ENCODE results near the gene EIF3A. TPM values are rescaled to one million over a fixed set of nuclear protein-coding genes. Genes with fewer than 3 reads are reported as not detected.

EIF3A gene
- polyA plus RNA-seq, 4 donors = 41.8 to 143 (median 52.8) TPM

- Histone ChIP-seq H3K27me3 (ENCODE audit: control insufficient read depth in 3 of 3, insufficient read depth in 3 of 3, low read length in 3 of 3) (peaks cover 0 to 9% (median 0%) of the 10 kb centered on the region in 3 donors), H3K4me3 (ENCODE audit: low read depth in 1 of 3, low read length in 3 of 3) (no peak overlapping the region), H3K36me3 (ENCODE audit: control insufficient read depth in 3 of 3, insufficient read depth in 2 of 3, low read depth in 1 of 3, low read length in 3 of 3) (no peaks in the 10 kb centered on the region), H3K27ac (ENCODE audit: low read depth in 1 of 3, low read length in 2 of 3) (no peak overlapping the region), H3K4me1 (ENCODE audit: control insufficient read depth in 3 of 3, insufficient read depth in 2 of 3, low read depth in 1 of 3, low read length in 2 of 3) (no peaks in the 10 kb centered on the region), H3K9me3 (ENCODE audit: control insufficient read depth in 2 of 2, insufficient read depth in 1 of 2, low read depth in 1 of 2, low read length in 1 of 2) (no peaks in the 10 kb centered on the region)
- DNase-seq (no peak), FAIRE-seq (no peak)
- WGBS, 3 donors = 52 to 81% (median 68%) methylated on average over 5 to 6 of the region's 6 CpGs
Observed at GRCh38 chr10:119024882-119025281, 55.7 kb downstream of the EIF3A start.

GRCh38 chr10:119023553-119023868, 57.1 kb downstream of the EIF3A start:
- H3K27me3 ChIP-seq (ENCODE audit: control insufficient read depth in 3 of 3, insufficient read depth in 3 of 3, low read length in 3 of 3) = peaks cover 0 to 7% (median 0%) of the 10 kb centered on the region in 3 donors
- H3K4me3 ChIP-seq (ENCODE audit: low read depth in 1 of 3, low read length in 3 of 3) = no peak overlapping the region
- no peaks in the 10 kb centered on the region for H3K36me3 ChIP-seq (ENCODE audit: control insufficient read depth in 3 of 3, insufficient read depth in 2 of 3, low read depth in 1 of 3, low read length in 3 of 3)
- H3K4me1 ChIP-seq (ENCODE audit: control insufficient read depth in 3 of 3, insufficient read depth in 2 of 3, low read depth in 1 of 3, low read length in 2 of 3) = no peaks in the 10 kb centered on the region
- WGBS, 3 donors = 51 to 71% (median 54%) methylated on average over 8 of the region's 8 CpGs
- DNase-seq = no peak
- no peaks in the 10 kb centered on the region for H3K9me3 ChIP-seq (ENCODE audit: control insufficient read depth in 2 of 2, insufficient read depth in 1 of 2, low read depth in 1 of 2, low read length in 1 of 2)
- FAIRE-seq = no peak
- H3K27ac ChIP-seq (ENCODE audit: low read depth in 1 of 3, low read length in 2 of 3) = no peak overlapping the region

- FAIRE-seq = no peak
- Histone ChIP-seq H3K4me3 (ENCODE audit: low read depth in 1 of 3, low read length in 3 of 3) (no peak overlapping the region), H3K36me3 (ENCODE audit: control insufficient read depth in 3 of 3, insufficient read depth in 2 of 3, low read depth in 1 of 3, low read length in 3 of 3) (no peaks in the 10 kb centered on the region)
Observed at GRCh38 chr10:119022846-119023552, 57.6 kb downstream of the EIF3A start.

GRCh38 chr10:119020627-119020946, 60.0 kb downstream of the EIF3A start:
- no peak for FAIRE-seq
- WGBS, 3 donors = 9 to 25% (median 18%) methylated on average over 2 of the region's 2 CpGs
- H3K27me3 ChIP-seq (ENCODE audit: control insufficient read depth in 3 of 3, insufficient read depth in 3 of 3, low read length in 3 of 3) = peaks cover 0 to 3% (median 0%) of the 10 kb centered on the region in 3 donors

More at GRCh38 chr10:119022846-119023552, 57.6 kb downstream of the EIF3A start:
- Histone ChIP-seq H3K9me3 (ENCODE audit: control insufficient read depth in 2 of 2, insufficient read depth in 1 of 2, low read depth in 1 of 2, low read length in 1 of 2) (no peaks in the 10 kb centered on the region), H3K27me3 (ENCODE audit: control insufficient read depth in 3 of 3, insufficient read depth in 3 of 3, low read length in 3 of 3) (peaks cover 0 to 4% (median 0%) of the 10 kb centered on the region in 3 donors), H3K27ac (ENCODE audit: low read depth in 1 of 3, low read length in 2 of 3) (no peak overlapping the region), H3K4me1 (ENCODE audit: control insufficient read depth in 3 of 3, insufficient read depth in 2 of 3, low read depth in 1 of 3, low read length in 2 of 3) (no peaks in the 10 kb centered on the region)
- 59 to 69% (median 68%) methylated on average over 8 of the region's 8 CpGs for WGBS, 3 donors
- no peak for DNase-seq

GRCh38 chr10:119007211-119007574, 73.4 kb downstream of the EIF3A start:
- 25 to 49% (median 41%) methylated on average over 4 of the region's 4 CpGs for WGBS, 3 donors
- no peak overlapping the region for H3K27ac ChIP-seq (ENCODE audit: low read depth in 1 of 3, low read length in 2 of 3)
- no peaks in the 10 kb centered on the region for H3K36me3 ChIP-seq (ENCODE audit: control insufficient read depth in 3 of 3, insufficient read depth in 2 of 3, low read depth in 1 of 3, low read length in 3 of 3)
- no peak overlapping the region for H3K4me3 ChIP-seq (ENCODE audit: low read depth in 1 of 3, low read length in 3 of 3)
- no peaks in the 10 kb centered on the region for H3K4me1 ChIP-seq (ENCODE audit: control insufficient read depth in 3 of 3, insufficient read depth in 2 of 3, low read depth in 1 of 3, low read length in 2 of 3)
- no peaks in the 10 kb centered on the region for H3K27me3 ChIP-seq (ENCODE audit: control insufficient read depth in 3 of 3, insufficient read depth in 3 of 3, low read length in 3 of 3)
- DNase-seq = no peak
- FAIRE-seq = no peak
- H3K9me3 ChIP-seq (ENCODE audit: control insufficient read depth in 2 of 2, insufficient read depth in 1 of 2, low read depth in 1 of 2, low read length in 1 of 2) = no peaks in the 10 kb centered on the region

More at GRCh38 chr10:119020627-119020946, 60.0 kb downstream of the EIF3A start:
- H3K4me1 ChIP-seq (ENCODE audit: control insufficient read depth in 3 of 3, insufficient read depth in 2 of 3, low read depth in 1 of 3, low read length in 2 of 3) = no peaks in the 10 kb centered on the region
- no peaks in the 10 kb centered on the region for H3K36me3 ChIP-seq (ENCODE audit: control insufficient read depth in 3 of 3, insufficient read depth in 2 of 3, low read depth in 1 of 3, low read length in 3 of 3)
- no peaks in the 10 kb centered on the region for H3K9me3 ChIP-seq (ENCODE audit: control insufficient read depth in 2 of 2, insufficient read depth in 1 of 2, low read depth in 1 of 2, low read length in 1 of 2)
- H3K27ac ChIP-seq (ENCODE audit: low read depth in 1 of 3, low read length in 2 of 3) = no peak overlapping the region
- H3K4me3 ChIP-seq (ENCODE audit: low read depth in 1 of 3, low read length in 3 of 3) = no peak overlapping the region
- DNase-seq = no peak

- no peaks in the 10 kb centered on the region for H3K27me3 ChIP-seq (ENCODE audit: control insufficient read depth in 3 of 3, insufficient read depth in 3 of 3, low read length in 3 of 3)
- H3K36me3 ChIP-seq (ENCODE audit: control insufficient read depth in 3 of 3, insufficient read depth in 2 of 3, low read depth in 1 of 3, low read length in 3 of 3) = no peaks in the 10 kb centered on the region
- DNase-seq (peak; percentile 38 to 45), FAIRE-seq (no peak)
- 34 to 46% (median 35%) methylated on average over 9 of the region's 9 CpGs for WGBS, 3 donors
- no peaks in the 10 kb centered on the region for H3K9me3 ChIP-seq (ENCODE audit: control insufficient read depth in 2 of 2, insufficient read depth in 1 of 2, low read depth in 1 of 2, low read length in 1 of 2)
- H3K4me1 ChIP-seq (ENCODE audit: control insufficient read depth in 3 of 3, insufficient read depth in 2 of 3, low read depth in 1 of 3, low read length in 2 of 3) = no peaks in the 10 kb centered on the region
- no peak overlapping the region for H3K4me3 ChIP-seq (ENCODE audit: low read depth in 1 of 3, low read length in 3 of 3)
- H3K27ac ChIP-seq (ENCODE audit: low read depth in 1 of 3, low read length in 2 of 3) = no peak overlapping the region
Observed at GRCh38 chr10:119006451-119007210, 74.0 kb downstream of the EIF3A start.

- Histone ChIP-seq H3K9me3 (ENCODE audit: control insufficient read depth in 2 of 2, insufficient read depth in 1 of 2, low read depth in 1 of 2, low read length in 1 of 2) (no peaks in the 10 kb centered on the region), H3K27ac (ENCODE audit: low read depth in 1 of 3, low read length in 2 of 3) (no peak overlapping the region), H3K4me1 (ENCODE audit: control insufficient read depth in 3 of 3, insufficient read depth in 2 of 3, low read depth in 1 of 3, low read length in 2 of 3) (no peaks in the 10 kb centered on the region), H3K4me3 (ENCODE audit: low read depth in 1 of 3, low read length in 3 of 3) (no peak overlapping the region), H3K27me3 (ENCODE audit: control insufficient read depth in 3 of 3, insufficient read depth in 3 of 3, low read length in 3 of 3) (no peaks in the 10 kb centered on the region), H3K36me3 (ENCODE audit: control insufficient read depth in 3 of 3, insufficient read depth in 2 of 3, low read depth in 1 of 3, low read length in 3 of 3) (no peaks in the 10 kb centered on the region)
- FAIRE-seq (no peak), DNase-seq (no peak)
- 84 to 86% (median 86%) methylated on average over 9 of the region's 9 CpGs for WGBS, 3 donors
Observed at GRCh38 chr10:119005362-119006043, 75.1 kb downstream of the EIF3A start.

GRCh38 chr10:119003572-119004289, 76.9 kb downstream of the EIF3A start:
- Histone ChIP-seq H3K4me1 (ENCODE audit: control insufficient read depth in 3 of 3, insufficient read depth in 2 of 3, low read depth in 1 of 3, low read length in 2 of 3) (no peaks in the 10 kb centered on the region), H3K27me3 (ENCODE audit: control insufficient read depth in 3 of 3, insufficient read depth in 3 of 3, low read length in 3 of 3) (no peaks in the 10 kb centered on the region), H3K27ac (ENCODE audit: low read depth in 1 of 3, low read length in 2 of 3) (no peak overlapping the region), H3K9me3 (ENCODE audit: control insufficient read depth in 2 of 2, insufficient read depth in 1 of 2, low read depth in 1 of 2, low read length in 1 of 2) (no peaks in the 10 kb centered on the region), H3K4me3 (ENCODE audit: low read depth in 1 of 3, low read length in 3 of 3) (no peak overlapping the region), H3K36me3 (ENCODE audit: control insufficient read depth in 3 of 3, insufficient read depth in 2 of 3, low read depth in 1 of 3, low read length in 3 of 3) (no peaks in the 10 kb centered on the region)
- WGBS, 3 donors = 69 to 74% (median 73%) methylated on average over 7 of the region's 7 CpGs
- DNase-seq (no peak), FAIRE-seq (no peak)
